ENCODE results near the gene CHCT1.

GRCh38 chr17:60455378-60455777 is 33.1 kb downstream of the CHCT1 start:
- TF ChIP-seq EZH2 (IDR thresholded peaks at IDR 0.05; ENCODE audit: borderline replicate concordance, low read length): no peak
- no peak for TF ChIP-seq CTCF (IDR thresholded peaks at IDR 0.05; ENCODE audit: low read length)

All from OCI-LY1 (cell line).